Effector memory CD8-positive, alpha-beta T cell (primary cell): ENCODE results near the gene SCPEP1.
"Not testable (repeated sequence)": the region's sequence is repeated elsewhere in the genome, so short reads cannot be mapped to it uniquely, and the experiment has no call there.

Experiments used
- ATAC-seq: fragments of 150-1000 bp; cut with Tn5 transposase; replicated peaks from 2 replicates; pipeline ENCODE4 v1.10.0; 2021; ENCODE audit warnings: mild to moderate bottlenecking, moderate library complexity
- DNase-seq, 3 experiments: peaks; one replicate each; pipeline ENCODE4 v3.0.0; 2021
- H3K27ac Mint-ChIP-seq, 2 donors: one replicate each; pipeline ENCODE4 v1.8.0; 2022; ENCODE audit warnings: mild to moderate bottlenecking in 2 of 2, mixed read lengths in 2 of 2, moderate library complexity in 2 of 2
- H3K27me3 Mint-ChIP-seq, 2 donors: one replicate each; pipeline ENCODE4 v1.8.0; 2022; ENCODE audit warnings: mixed read lengths in 2 of 2
- H3K36me3 Mint-ChIP-seq: one replicate; pipeline ENCODE4 v1.8.0; 2022; ENCODE audit warnings: mild to moderate bottlenecking, moderate library complexity, mixed read lengths; ENCODE audit not compliant: insufficient read depth
- H3K4me1 Mint-ChIP-seq, 2 donors: one replicate each; pipeline ENCODE4 v1.8.0; 2022; ENCODE audit warnings: low read depth in 2 of 2, mixed read lengths in 2 of 2
- H3K4me3 Mint-ChIP-seq, 2 donors: one replicate each; pipeline ENCODE4 v1.8.0; 2022; ENCODE audit warnings: mild to moderate bottlenecking in 2 of 2, mixed read lengths in 2 of 2, moderate library complexity in 2 of 2
- H3K9me3 Mint-ChIP-seq, 2 donors: one replicate each; pipeline ENCODE4 v1.8.0; 2022; ENCODE audit warnings: mixed read lengths in 2 of 2

The SCPEP1 gene

GRCh38 chr17:56943505-56944125 is 34.3 kb upstream of the SCPEP1 start:
- DNase-seq (no peak), ATAC-seq (no peak)
- H3K36me3 Mint-ChIP-seq, result peaks cover 76% of the 10 kb centered on the region
- H3K27me3 Mint-ChIP-seq, result no peaks in the 10 kb centered on the region
- H3K4me3 Mint-ChIP-seq, result no peak overlapping the region
- no peaks in the 10 kb centered on the region for H3K9me3 Mint-ChIP-seq
- H3K4me1 Mint-ChIP-seq, result peaks cover 4 to 5% of the 10 kb centered on the region in 2 donors
- H3K27ac Mint-ChIP-seq, result peak overlapping the region in 1 of 2 donors; percentile 29

DNA sequence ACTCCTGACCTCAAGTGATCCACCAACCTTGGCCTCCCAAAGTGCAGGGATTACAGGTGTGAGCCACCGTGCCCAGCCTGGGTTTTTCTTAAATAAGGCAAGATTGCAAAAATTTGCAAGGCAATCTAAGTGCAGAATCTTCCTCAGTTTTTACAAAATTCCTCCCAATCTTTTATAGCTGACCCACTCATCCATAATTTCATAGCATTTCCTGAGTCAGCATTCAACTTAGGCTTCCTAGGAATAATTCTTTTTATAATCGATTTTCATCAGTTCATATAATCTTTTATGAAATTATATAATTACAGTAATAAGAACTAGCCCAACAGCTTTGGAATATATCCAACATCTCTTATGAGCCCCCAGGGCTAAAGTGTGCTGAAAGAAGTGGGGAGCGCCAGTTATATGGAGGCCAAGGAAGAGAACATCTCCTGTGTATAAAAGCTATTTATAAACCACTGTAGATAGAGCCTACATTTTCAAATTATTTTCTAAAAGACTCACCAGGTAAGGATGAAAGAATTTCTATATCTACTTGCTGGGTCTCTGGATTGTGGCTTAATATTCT is 31.9 kb upstream of the SCPEP1 start:
- H3K9me3 Mint-ChIP-seq, result no peaks in the 10 kb centered on the region
- ATAC-seq, result no peak
- no peak overlapping the region for H3K4me3 Mint-ChIP-seq
- peaks cover 0 to 2% of the 10 kb centered on the region in 2 donors for H3K4me1 Mint-ChIP-seq
- no peak overlapping the region for H3K27ac Mint-ChIP-seq
- peaks cover 79% of the 10 kb centered on the region for H3K36me3 Mint-ChIP-seq
- no peak for DNase-seq
- H3K27me3 Mint-ChIP-seq, result no peaks in the 10 kb centered on the region

DNA sequence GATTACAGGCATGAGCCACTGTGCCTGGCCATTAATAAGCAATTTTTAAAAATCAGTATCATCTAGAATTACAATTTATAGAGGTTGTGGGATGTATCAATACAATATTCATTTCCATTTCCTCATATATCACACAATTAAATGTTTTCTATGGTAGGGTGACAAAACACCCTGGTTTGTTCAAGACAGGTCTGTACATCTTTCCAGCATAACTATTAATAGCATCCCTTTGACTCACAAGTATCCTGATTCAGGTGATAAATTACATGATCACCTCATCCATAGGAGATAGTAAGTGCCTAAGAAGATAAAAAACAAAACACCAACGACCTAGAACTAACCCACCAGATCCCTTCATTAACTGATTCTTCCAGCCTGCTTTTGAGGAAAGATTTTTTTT is 30.2 kb upstream of the SCPEP1 start:
- no peaks in the 10 kb centered on the region for H3K9me3 Mint-ChIP-seq
- DNase-seq (no peak), ATAC-seq (no peak)
- no peaks in the 10 kb centered on the region for H3K27me3 Mint-ChIP-seq
- H3K36me3 Mint-ChIP-seq, result peaks cover 68% of the 10 kb centered on the region
- no peak overlapping the region for H3K4me3 Mint-ChIP-seq
- H3K4me1 Mint-ChIP-seq, result peaks cover 0 to 2% of the 10 kb centered on the region in 2 donors
- peak overlapping the region in 1 of 2 donors; percentile 69 for H3K27ac Mint-ChIP-seq

GRCh38 chr17:56948491-56948890 is 29.4 kb upstream of the SCPEP1 start:
- Mint-ChIP-seq H3K4me3 (no peak overlapping the region), H3K9me3 (no peaks in the 10 kb centered on the region), H3K27ac (peak overlapping the region in 1 of 2 donors; percentile 69), H3K27me3 (no peaks in the 10 kb centered on the region), H3K4me1 (peaks cover 1 to 2% of the 10 kb centered on the region in 2 donors), H3K36me3 (peaks cover 63% of the 10 kb centered on the region)
- no peak for ATAC-seq
- DNase-seq, result no peak

GRCh38 chr17:56949595-56949994 is 28.3 kb upstream of the SCPEP1 start:
- Mint-ChIP-seq H3K36me3 (peaks cover 52% of the 10 kb centered on the region), H3K4me3 (no peak overlapping the region), H3K27ac (no peak overlapping the region), H3K9me3 (no peaks in the 10 kb centered on the region), H3K4me1 (peaks cover 2 to 4% of the 10 kb centered on the region in 2 donors), H3K27me3 (no peaks in the 10 kb centered on the region)
- no peak for DNase-seq
- no peak for ATAC-seq

- ATAC-seq, result no peak
- Mint-ChIP-seq H3K27me3 (no peaks in the 10 kb centered on the region), H3K36me3 (peaks cover 11% of the 10 kb centered on the region), H3K4me3 (no peak overlapping the region), H3K4me1 (peaks cover 8 to 11% of the 10 kb centered on the region in 2 donors), H3K27ac (no peak overlapping the region), H3K9me3 (no peaks in the 10 kb centered on the region)
- DNase-seq, result no peak
Measured at GRCh38 chr17:56956992-56957391, 20.9 kb upstream of the SCPEP1 start.

DNA sequence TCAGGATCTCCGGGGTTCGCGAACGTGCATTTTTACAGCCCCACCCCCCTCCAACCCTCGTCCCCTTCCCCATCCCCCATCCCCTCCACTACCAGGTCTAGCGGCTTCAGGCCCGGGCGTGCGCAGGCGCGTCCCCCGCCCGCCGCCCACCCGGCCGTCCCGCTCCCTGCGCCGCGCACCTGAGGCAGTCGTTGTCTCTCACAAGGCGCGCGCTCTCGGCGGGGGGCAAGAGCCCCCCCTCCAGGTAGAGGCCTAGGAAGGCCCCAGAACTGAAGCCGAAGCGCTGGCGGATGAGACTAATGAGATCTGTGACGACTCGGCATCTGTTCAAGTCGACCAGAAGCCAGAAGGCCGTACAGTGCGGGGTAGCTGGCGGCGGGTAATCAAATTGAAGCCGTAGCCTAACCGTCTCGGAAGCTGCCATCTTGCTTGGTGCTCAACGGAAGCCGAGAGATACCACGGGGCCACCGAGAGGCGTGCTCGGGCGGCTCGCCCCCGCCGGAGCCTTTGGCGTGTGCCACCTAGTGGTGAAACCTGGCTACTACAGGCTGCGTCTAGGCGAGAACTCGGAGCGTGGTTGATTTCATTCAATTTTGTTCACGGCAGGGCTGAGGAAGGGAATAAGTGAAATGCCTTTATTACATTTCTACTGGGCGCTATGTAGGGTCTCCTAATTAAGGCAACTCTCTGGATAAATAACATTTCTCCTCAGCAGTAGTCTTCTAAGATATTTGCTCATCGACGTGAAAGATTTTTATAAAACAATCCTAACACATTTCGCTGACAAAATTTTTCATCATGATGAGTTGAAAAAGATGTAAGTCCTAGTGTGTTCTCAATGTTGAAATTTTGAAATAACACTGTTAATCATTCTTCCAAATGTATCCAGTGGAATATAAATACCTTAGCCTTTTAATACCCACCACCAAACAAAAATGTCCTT is 17.1 kb upstream of the SCPEP1 start, which contains the start of gene COIL:
Gene COIL, minus strand, starts transcription at position 455 of the 943 bp plus-strand sequence. Its CDS starts 31 bp downstream, at position 424.
- ATAC-seq, result peak; percentile 98
- Mint-ChIP-seq H3K4me1 (peaks cover 4 to 6% of the 10 kb centered on the region in 2 donors), H3K27ac (peak within 1 kb of the TSS; percentile 41 to 87)

DNA sequence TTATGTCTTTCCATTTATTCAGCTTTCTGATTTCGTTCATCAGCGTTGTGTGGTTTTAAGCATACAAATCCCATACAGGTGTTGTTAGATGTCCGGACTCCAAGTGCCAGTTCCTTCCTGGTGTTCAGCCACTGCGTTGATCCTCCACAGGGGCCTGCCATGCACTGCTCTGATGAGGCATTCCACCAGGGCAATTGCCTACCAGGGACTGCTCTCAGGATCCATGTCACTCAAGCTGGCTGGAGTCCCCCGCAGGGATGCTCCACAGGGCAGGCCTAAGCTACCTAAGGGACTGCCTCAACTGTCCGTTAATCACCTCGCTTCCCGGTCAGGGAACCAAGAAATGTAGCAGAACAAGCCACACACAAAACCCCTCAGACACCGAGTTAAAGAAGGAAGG is 12.7 kb upstream of the SCPEP1 start:
- H3K9me3 Mint-ChIP-seq, DNase-seq, H3K27ac Mint-ChIP-seq, H3K4me3 Mint-ChIP-seq, H3K4me1 Mint-ChIP-seq, H3K36me3 Mint-ChIP-seq, ATAC-seq, H3K27me3 Mint-ChIP-seq: not testable (repeated sequence)

More for the DNA sequence above, 17.1 kb upstream of the SCPEP1 start, which contains the start of gene COIL:
- Mint-ChIP-seq H3K36me3 (peaks cover 7% of the 10 kb centered on the region), H3K4me3 (peak within 1 kb of the TSS; percentile 78 to 80), H3K27me3 (no peaks in the 10 kb centered on the region), H3K9me3 (no peaks in the 10 kb centered on the region)
- peak; percentile 94 to 95 (median 94) for DNase-seq

GRCh38 chr17:56965681-56966080 is 12.2 kb upstream of the SCPEP1 start:
- not testable (repeated sequence) for H3K27me3 Mint-ChIP-seq, H3K36me3 Mint-ChIP-seq, H3K27ac Mint-ChIP-seq, H3K4me3 Mint-ChIP-seq, H3K9me3 Mint-ChIP-seq, DNase-seq, H3K4me1 Mint-ChIP-seq, ATAC-seq

GRCh38 chr17:56966338-56966737 is 11.6 kb upstream of the SCPEP1 start:
- Mint-ChIP-seq H3K4me3 (no peak overlapping the region), H3K4me1 (no peaks in the 10 kb centered on the region), H3K27me3 (no peaks in the 10 kb centered on the region), H3K27ac (no peak overlapping the region), H3K36me3 (no peaks in the 10 kb centered on the region), H3K9me3 (no peaks in the 10 kb centered on the region)
- ATAC-seq (no peak), DNase-seq (no peak)

DNA sequence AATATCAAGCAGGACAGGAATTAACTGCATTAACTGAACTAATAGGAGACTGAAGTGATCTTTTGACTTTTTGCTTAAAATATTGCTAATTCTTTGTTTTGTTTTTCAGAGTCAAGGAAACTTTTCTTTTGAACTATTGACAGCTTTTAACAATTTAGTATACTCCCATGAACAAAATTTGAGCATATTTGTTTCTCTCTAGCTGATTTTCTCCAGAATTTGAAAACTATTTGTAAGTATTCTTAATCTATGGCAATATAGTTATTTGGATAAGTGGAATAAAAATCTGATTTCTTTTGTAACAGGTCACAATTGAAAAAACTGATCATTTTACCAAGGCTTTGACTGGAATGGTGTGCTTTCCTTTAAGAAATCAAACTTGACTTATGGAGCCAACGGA is 7.0 kb upstream of the SCPEP1 start:
- H3K4me3 Mint-ChIP-seq, result no peak overlapping the region
- no peaks in the 10 kb centered on the region for H3K36me3 Mint-ChIP-seq
- no peaks in the 10 kb centered on the region for H3K4me1 Mint-ChIP-seq
- DNase-seq (no peak), ATAC-seq (no peak)
- H3K27me3 Mint-ChIP-seq, result peaks cover 6 to 11% of the 10 kb centered on the region in 2 donors
- no peak overlapping the region for H3K27ac Mint-ChIP-seq
- H3K9me3 Mint-ChIP-seq, result no peaks in the 10 kb centered on the region

- no peaks in the 10 kb centered on the region for H3K9me3 Mint-ChIP-seq
- ATAC-seq, result no peak
- no peaks in the 10 kb centered on the region for H3K36me3 Mint-ChIP-seq
- H3K27me3 Mint-ChIP-seq, result peaks cover 6 to 11% of the 10 kb centered on the region in 2 donors
- no peak overlapping the region for H3K4me3 Mint-ChIP-seq
- DNase-seq, result no peak
- peaks cover 0 to 3% of the 10 kb centered on the region in 2 donors for H3K4me1 Mint-ChIP-seq
- no peak overlapping the region for H3K27ac Mint-ChIP-seq
Measured at GRCh38 chr17:56972111-56972730, 5.7 kb upstream of the SCPEP1 start.

GRCh38 chr17:56973520-56973919 is 4.4 kb upstream of the SCPEP1 start:
- Mint-ChIP-seq H3K9me3 (no peaks in the 10 kb centered on the region), H3K36me3 (peaks cover 7% of the 10 kb centered on the region), H3K27ac (no peak overlapping the region), H3K4me1 (peaks cover 5 to 15% of the 10 kb centered on the region in 2 donors), H3K27me3 (peaks cover 6 to 11% of the 10 kb centered on the region in 2 donors), H3K4me3 (no peak overlapping the region)
- ATAC-seq (no peak), DNase-seq (no peak)
